Mesothelial cell of epicardium (in vitro differentiated cells): ENCODE data around the gene SCAP. TPM values are rescaled to one million over a fixed set of nuclear protein-coding genes. Genes with fewer than 3 reads are reported as not detected.
"Not testable (repeated sequence)": the region's sequence is repeated elsewhere in the genome, so short reads cannot be mapped to it uniquely, and the experiment has no call there.

Experiments used
- DNase-seq, 2 experiments: peaks; one replicate each; pipeline ENCODE4 v3.0.0; 2021; ENCODE audit warnings: low spot score in 2 of 2; ENCODE audit not compliant: unreplicated experiment in 2 of 2
- H3K27ac Mint-ChIP-seq: 2 replicates; pipeline ENCODE4 v1.8.0; 2021; ENCODE audit warnings: mixed read lengths
- H3K27me3 Mint-ChIP-seq: 2 replicates; pipeline ENCODE4 v1.8.0; 2021; ENCODE audit warnings: low read depth, mixed read lengths
- H3K36me3 Mint-ChIP-seq: 2 replicates; pipeline ENCODE4 v1.8.0; 2021; ENCODE audit warnings: mixed read lengths
- H3K4me1 Mint-ChIP-seq: 2 replicates; pipeline ENCODE4 v1.8.0; 2021; ENCODE audit warnings: mixed read lengths
- H3K4me3 Mint-ChIP-seq: 2 replicates; pipeline ENCODE4 v1.8.0; 2021; ENCODE audit warnings: mild to moderate bottlenecking, moderate library complexity, mixed read lengths
- H3K9me3 Mint-ChIP-seq: 2 replicates; pipeline ENCODE4 v1.8.0; 2021; ENCODE audit warnings: mixed read lengths
- total RNA-seq: library from RNA; stranded (reverse); gene quantifications from 3 replicates; pipeline ENCODE4 v1.2.1, GENCODE V29; 2021
- TF ChIP-seq, protein P1 (sequence below): fragments of 200-600 bp; sonication (generic); IDR thresholded peaks from one replicate; pipeline ENCODE4 v1.5.0; 2021; ENCODE audit warnings: antibody characterized with exemption; ENCODE audit not compliant: unreplicated experiment

SCAP gene
- total RNA-seq, 1 donor from 2014 or later: 113 TPM

DNA sequence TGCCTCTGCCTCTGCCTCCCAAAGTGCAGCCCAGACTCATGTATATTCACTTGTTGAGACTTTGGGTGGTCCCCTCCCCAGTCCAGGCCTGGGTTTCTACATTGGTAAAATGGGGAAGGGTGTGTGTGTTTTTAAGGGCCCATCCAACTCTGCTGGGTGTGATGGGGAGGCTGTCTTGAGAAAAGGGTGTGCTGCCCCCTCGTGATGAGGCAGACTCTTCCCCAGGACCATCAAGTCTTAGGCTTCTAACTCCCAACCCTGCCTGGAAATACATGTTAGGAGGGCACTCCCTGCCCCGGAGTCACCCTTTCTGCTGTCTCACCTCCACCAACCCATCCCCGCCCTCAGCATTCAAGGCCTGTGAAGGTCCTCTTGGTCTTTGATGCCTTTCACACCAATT lies 99.3 kb downstream of the SCAP start:
- Mint-ChIP-seq H3K36me3 (no peaks in the 10 kb centered on the region), H3K27me3 (no peaks in the 10 kb centered on the region), H3K4me1 (peaks cover 10% of the 10 kb centered on the region), H3K9me3 (no peaks in the 10 kb centered on the region), H3K4me3 (no peak overlapping the region), H3K27ac (no peak overlapping the region)
- no peak for DNase-seq
- TF ChIP-seq, protein P1, sequence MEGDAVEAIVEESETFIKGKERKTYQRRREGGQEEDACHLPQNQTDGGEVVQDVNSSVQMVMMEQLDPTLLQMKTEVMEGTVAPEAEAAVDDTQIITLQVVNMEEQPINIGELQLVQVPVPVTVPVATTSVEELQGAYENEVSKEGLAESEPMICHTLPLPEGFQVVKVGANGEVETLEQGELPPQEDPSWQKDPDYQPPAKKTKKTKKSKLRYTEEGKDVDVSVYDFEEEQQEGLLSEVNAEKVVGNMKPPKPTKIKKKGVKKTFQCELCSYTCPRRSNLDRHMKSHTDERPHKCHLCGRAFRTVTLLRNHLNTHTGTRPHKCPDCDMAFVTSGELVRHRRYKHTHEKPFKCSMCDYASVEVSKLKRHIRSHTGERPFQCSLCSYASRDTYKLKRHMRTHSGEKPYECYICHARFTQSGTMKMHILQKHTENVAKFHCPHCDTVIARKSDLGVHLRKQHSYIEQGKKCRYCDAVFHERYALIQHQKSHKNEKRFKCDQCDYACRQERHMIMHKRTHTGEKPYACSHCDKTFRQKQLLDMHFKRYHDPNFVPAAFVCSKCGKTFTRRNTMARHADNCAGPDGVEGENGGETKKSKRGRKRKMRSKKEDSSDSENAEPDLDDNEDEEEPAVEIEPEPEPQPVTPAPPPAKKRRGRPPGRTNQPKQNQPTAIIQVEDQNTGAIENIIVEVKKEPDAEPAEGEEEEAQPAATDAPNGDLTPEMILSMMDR: no peak

- peaks cover 1% of the 10 kb centered on the region for H3K4me1 Mint-ChIP-seq
- no peak for DNase-seq
- H3K27me3 Mint-ChIP-seq: no peaks in the 10 kb centered on the region
- no peaks in the 10 kb centered on the region for H3K36me3 Mint-ChIP-seq
- no peaks in the 10 kb centered on the region for H3K9me3 Mint-ChIP-seq
- no peak overlapping the region for H3K4me3 Mint-ChIP-seq
- H3K27ac Mint-ChIP-seq: no peak overlapping the region
- TF ChIP-seq, protein P1: no peak
Observed at GRCh38 chr3:47374587-47374986, 101.2 kb downstream of the SCAP start.

GRCh38 chr3:47370887-47371697 lies 104.6 kb downstream of the SCAP start:
- no peak overlapping the region for H3K27ac Mint-ChIP-seq
- no peaks in the 10 kb centered on the region for H3K27me3 Mint-ChIP-seq
- no peaks in the 10 kb centered on the region for H3K36me3 Mint-ChIP-seq
- no peak overlapping the region for H3K4me3 Mint-ChIP-seq
- no peaks in the 10 kb centered on the region for H3K9me3 Mint-ChIP-seq
- TF ChIP-seq, protein P1: no peak
- no peak for DNase-seq
- no peaks in the 10 kb centered on the region for H3K4me1 Mint-ChIP-seq

- H3K27ac Mint-ChIP-seq, H3K36me3 Mint-ChIP-seq, H3K27me3 Mint-ChIP-seq, DNase-seq, H3K9me3 Mint-ChIP-seq, H3K4me3 Mint-ChIP-seq, H3K4me1 Mint-ChIP-seq: not testable (repeated sequence)
Observed at GRCh38 chr3:47370020-47370419, 105.7 kb downstream of the SCAP start.

DNA sequence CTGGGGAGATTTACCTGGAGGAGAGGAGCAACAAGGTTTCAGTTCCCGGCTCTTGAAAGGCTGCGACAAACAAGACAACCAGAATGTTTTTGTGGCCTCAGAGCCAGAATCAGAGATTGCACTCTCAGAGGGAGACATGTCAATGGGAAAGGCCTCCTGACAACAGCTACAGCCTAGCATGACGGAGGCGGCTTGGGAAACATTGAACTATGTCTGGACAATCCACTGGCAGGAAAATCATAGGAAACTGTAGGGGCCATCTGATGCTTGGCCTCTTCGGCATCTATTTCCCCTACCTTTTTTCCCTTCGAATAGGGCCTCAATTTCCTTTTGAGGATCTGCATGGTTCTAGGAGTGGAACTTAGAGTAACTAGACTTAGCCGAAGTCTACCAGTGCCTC lies 108.1 kb downstream of the SCAP start:
- no peak for DNase-seq
- Mint-ChIP-seq H3K4me1 (no peaks in the 10 kb centered on the region), H3K27me3 (no peaks in the 10 kb centered on the region), H3K9me3 (no peaks in the 10 kb centered on the region), H3K36me3 (no peaks in the 10 kb centered on the region), H3K27ac (no peak overlapping the region), H3K4me3 (no peak overlapping the region)
- TF ChIP-seq, protein P1: no peak

DNA sequence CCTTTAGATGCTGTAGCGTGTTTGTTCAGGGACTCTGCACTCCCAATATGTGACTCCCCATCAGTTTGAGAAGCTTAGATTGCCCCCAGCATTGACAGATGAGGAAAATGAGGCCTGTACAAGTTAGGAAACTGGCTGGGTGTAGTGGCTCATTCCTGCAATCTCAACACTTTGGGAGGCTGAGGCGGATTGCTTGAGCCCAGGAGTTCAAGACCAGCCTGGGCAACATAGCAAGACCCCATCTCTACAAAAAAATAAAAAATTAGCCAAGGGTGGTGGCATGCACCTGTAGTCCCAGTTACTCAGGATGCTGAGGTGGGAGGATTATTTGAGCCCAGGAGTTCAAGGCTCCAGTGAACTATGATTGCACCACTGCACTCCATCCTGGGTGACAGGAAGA lies 108.9 kb downstream of the SCAP start:
- no peak for DNase-seq
- Mint-ChIP-seq H3K4me1 (no peaks in the 10 kb centered on the region), H3K27ac (no peak overlapping the region), H3K27me3 (no peaks in the 10 kb centered on the region), H3K9me3 (no peaks in the 10 kb centered on the region), H3K4me3 (no peak overlapping the region), H3K36me3 (no peaks in the 10 kb centered on the region)
- TF ChIP-seq, protein P1: no peak
